ENCODE results near the gene CELSR3. TPM values are rescaled to one million over a fixed set of nuclear protein-coding genes. Genes with fewer than 3 reads are reported as not detected.

CELSR3 gene
- total RNA-seq, 4 donors from 2014 or later: 0.33 to 1.3 (median 0.63) TPM

DNA sequence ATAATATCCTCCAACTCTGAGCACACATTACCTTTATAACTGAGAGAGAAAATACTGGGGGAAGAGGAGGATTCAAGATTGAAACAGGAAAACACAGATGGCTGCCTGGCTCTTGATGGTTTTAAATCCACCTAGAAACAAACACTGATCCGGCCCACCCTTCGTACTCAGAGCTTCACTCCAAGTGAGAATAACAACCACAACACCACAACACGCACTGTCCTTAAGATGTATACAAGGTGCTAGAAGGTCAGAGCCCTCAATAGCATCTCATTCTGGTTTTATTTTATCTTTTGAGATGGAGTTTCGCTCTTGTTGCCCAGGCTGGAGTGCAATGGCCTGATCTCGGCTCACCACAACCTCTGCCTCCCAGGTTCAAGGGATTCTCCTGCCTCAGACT lies 44.5 kb upstream of the CELSR3 start:
- Histone ChIP-seq H3K27me3 (no peaks in the 10 kb centered on the region), H3K4me3 (no peak overlapping the region), H3K9me3 (no peaks in the 10 kb centered on the region), H3K36me3 (peaks cover 0 to 61% (median 27%) of the 10 kb centered on the region in 4 donors), H3K4me1 (peaks cover 28 to 72% (median 59%) of the 10 kb centered on the region in 4 donors), H3K27ac (replicated peaks in 1 of 4) (no peak overlapping the region)
- intact Hi-C loops (cut with DNase I): no loop called here
- no peak for DNase-seq (ENCODE audit: extremely low spot score)
- TF ChIP-seq POLR2A (IDR thresholded peaks at IDR 0.05; ENCODE audit: low read depth) (no peak), POLR2AphosphoS5 (IDR thresholded peaks at IDR 0.05) (no peak), EP300 (IDR thresholded peaks at IDR 0.05) (no peak)
- TF ChIP-seq, protein P1, sequence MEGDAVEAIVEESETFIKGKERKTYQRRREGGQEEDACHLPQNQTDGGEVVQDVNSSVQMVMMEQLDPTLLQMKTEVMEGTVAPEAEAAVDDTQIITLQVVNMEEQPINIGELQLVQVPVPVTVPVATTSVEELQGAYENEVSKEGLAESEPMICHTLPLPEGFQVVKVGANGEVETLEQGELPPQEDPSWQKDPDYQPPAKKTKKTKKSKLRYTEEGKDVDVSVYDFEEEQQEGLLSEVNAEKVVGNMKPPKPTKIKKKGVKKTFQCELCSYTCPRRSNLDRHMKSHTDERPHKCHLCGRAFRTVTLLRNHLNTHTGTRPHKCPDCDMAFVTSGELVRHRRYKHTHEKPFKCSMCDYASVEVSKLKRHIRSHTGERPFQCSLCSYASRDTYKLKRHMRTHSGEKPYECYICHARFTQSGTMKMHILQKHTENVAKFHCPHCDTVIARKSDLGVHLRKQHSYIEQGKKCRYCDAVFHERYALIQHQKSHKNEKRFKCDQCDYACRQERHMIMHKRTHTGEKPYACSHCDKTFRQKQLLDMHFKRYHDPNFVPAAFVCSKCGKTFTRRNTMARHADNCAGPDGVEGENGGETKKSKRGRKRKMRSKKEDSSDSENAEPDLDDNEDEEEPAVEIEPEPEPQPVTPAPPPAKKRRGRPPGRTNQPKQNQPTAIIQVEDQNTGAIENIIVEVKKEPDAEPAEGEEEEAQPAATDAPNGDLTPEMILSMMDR (IDR thresholded peaks at IDR 0.05): no peak
- 83% methylated on average over 5 of the region's 5 CpGs for WGBS

DNA sequence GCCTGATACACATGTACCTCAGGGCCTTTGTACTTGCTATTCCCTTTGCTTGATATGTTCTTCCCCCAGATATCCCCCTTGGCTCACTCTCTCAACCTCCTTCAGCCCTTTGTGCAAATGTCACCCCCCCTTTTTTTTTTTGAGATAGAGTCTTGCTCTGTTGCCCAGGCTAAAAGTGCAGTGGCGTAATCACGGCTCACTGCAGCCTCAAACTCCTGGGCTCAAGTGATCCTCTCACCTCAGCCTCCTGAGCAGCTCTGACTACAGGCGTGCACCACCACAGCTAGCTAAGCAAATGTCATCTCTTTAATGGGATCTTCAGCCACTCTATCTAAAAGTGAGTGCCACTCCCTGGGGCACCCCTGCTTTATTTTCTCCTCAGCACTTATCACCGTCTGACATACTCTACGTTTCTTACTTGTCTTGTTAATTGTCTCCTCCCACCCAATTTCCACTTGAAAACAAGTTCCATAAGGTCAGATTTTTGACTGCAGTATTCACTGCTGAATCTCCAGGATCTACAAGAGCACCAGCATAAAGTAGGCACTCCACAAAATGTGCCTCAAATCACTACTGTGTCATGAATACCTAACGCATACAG lies 39.7 kb upstream of the CELSR3 start:
- H3K9me3 ChIP-seq: no peaks in the 10 kb centered on the region
- intact Hi-C loops (cut with DNase I): no loop called here
- H3K4me1 ChIP-seq: peaks cover 12 to 44% (median 30%) of the 10 kb centered on the region in 4 donors
- no peak for DNase-seq (ENCODE audit: extremely low spot score)
- no peaks in the 10 kb centered on the region for H3K27me3 ChIP-seq
- TF ChIP-seq POLR2A (IDR thresholded peaks at IDR 0.05; ENCODE audit: low read depth) (no peak), POLR2AphosphoS5 (IDR thresholded peaks at IDR 0.05) (no peak), EP300 (IDR thresholded peaks at IDR 0.05) (no peak)
- TF ChIP-seq, protein P1 (IDR thresholded peaks at IDR 0.05): no peak
- H3K27ac ChIP-seq (replicated peaks in 1 of 4): no peak overlapping the region
- H3K4me3 ChIP-seq: no peak overlapping the region
- H3K36me3 ChIP-seq: peaks cover 6 to 46% (median 35%) of the 10 kb centered on the region in 4 donors
- 85% methylated on average over 6 of the region's 6 CpGs for WGBS

DNA sequence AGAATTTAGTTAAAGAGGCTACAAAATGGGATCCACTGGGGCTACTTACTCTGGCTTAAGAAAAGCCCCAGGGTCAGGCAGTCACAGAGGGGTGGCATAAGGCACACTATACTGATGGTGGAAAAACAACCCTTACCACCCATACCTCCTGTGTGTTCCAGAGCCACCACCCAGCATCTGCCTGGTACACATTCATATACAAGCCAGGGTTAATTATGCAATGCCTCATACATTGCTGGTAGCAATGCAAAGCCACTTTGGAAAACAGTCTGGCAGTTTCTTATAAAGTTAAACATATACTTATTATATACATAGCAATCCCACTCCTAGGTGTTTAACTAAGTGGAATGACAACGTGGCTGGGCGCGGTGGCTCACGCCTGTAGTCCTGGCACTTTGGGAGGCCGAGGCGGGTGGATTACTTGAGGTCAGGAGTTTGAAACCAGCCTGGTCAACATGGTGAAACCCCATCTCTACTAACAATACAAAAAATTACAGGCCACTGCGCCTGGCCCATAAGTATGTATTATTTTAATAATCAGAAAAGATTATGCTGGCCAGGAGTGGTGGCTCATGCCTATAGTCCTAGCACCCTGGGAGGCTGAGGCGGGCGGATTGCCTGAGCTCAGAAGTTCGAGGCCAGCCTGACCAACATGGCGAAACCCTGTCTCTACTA lies 38.2 kb upstream of the CELSR3 start:
- no peak for DNase-seq (ENCODE audit: extremely low spot score)
- no peak overlapping the region for H3K27ac ChIP-seq (replicated peaks in 1 of 4)
- no peak for TF ChIP-seq POLR2AphosphoS5 (IDR thresholded peaks at IDR 0.05)
- TF ChIP-seq POLR2A (IDR thresholded peaks at IDR 0.05; ENCODE audit: low read depth): no peak
- TF ChIP-seq, protein P1 (IDR thresholded peaks at IDR 0.05): no peak
- no peak for TF ChIP-seq EP300 (IDR thresholded peaks at IDR 0.05)
- peaks cover 20 to 43% (median 34%) of the 10 kb centered on the region in 4 donors for H3K4me1 ChIP-seq
- intact Hi-C loops (cut with DNase I): no loop called here
- no peaks in the 10 kb centered on the region for H3K9me3 ChIP-seq
- 88% methylated on average over 9 of the region's 11 CpGs for WGBS
- no peaks in the 10 kb centered on the region for H3K27me3 ChIP-seq
- H3K36me3 ChIP-seq: peaks cover 6 to 42% (median 27%) of the 10 kb centered on the region in 4 donors
- H3K4me3 ChIP-seq: no peak overlapping the region

DNA sequence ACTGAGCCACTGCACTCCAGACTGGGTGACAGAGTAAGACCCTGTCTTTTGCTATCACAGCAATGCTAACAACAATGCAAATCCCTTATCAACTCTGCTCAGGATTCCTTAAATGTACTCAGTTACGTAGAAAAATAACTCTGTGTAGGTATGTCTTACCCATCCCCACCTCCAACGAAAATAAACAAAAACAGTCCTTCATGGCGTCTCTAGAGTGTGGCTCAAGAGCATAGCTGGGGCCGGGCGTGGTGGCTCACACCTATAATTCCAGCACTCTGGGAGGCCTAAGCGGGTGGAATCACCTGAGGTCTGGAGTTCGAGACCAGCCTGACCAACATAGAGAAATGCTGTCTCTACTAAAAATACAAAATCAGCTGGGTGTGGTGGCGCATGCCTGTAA lies 36.2 kb upstream of the CELSR3 start:
- no peak for DNase-seq (ENCODE audit: extremely low spot score)

More for the DNA sequence above, 36.2 kb upstream of the CELSR3 start:
- intact Hi-C loops (cut with DNase I): no loop called here
- H3K4me3 ChIP-seq: no peak overlapping the region
- H3K9me3 ChIP-seq: no peaks in the 10 kb centered on the region
- H3K27me3 ChIP-seq: no peaks in the 10 kb centered on the region
- peaks cover 39 to 59% (median 48%) of the 10 kb centered on the region in 4 donors for H3K4me1 ChIP-seq
- TF ChIP-seq POLR2AphosphoS5 (IDR thresholded peaks at IDR 0.05) (no peak), POLR2A (IDR thresholded peaks at IDR 0.05; ENCODE audit: low read depth) (no peak), EP300 (IDR thresholded peaks at IDR 0.05) (no peak)
- TF ChIP-seq, protein P1 (IDR thresholded peaks at IDR 0.05): no peak
- 94% methylated on average over 8 of the region's 8 CpGs for WGBS
- no peak overlapping the region for H3K27ac ChIP-seq (replicated peaks in 1 of 4)
- peaks cover 6 to 50% (median 34%) of the 10 kb centered on the region in 4 donors for H3K36me3 ChIP-seq
